ENCODE data around the gene ENPP1.

Gene ENPP1

GRCh38 chr6:131787766-131788712, 19.8 kb upstream of the ENPP1 start:
- ChIA-PET CTCF (interaction anchor here (0.9 to 1.3 kb wide), 5 partner anchors 10 to 127 kb away, joined by 3 to 5 read pairs (median 4); no protein-coding TSS in a partner anchor), POLR2A (interaction anchor here (1.0 kb wide), 1 partner anchor 25 kb away, joined by 3 read pairs; no protein-coding TSS in a partner anchor)

GRCh38 chr6:131789219-131789618, 18.6 kb upstream of the ENPP1 start:
- no peak for DNase-seq (ENCODE audit: low read depth, low spot score)
- TF ChIP-seq, protein P1, sequence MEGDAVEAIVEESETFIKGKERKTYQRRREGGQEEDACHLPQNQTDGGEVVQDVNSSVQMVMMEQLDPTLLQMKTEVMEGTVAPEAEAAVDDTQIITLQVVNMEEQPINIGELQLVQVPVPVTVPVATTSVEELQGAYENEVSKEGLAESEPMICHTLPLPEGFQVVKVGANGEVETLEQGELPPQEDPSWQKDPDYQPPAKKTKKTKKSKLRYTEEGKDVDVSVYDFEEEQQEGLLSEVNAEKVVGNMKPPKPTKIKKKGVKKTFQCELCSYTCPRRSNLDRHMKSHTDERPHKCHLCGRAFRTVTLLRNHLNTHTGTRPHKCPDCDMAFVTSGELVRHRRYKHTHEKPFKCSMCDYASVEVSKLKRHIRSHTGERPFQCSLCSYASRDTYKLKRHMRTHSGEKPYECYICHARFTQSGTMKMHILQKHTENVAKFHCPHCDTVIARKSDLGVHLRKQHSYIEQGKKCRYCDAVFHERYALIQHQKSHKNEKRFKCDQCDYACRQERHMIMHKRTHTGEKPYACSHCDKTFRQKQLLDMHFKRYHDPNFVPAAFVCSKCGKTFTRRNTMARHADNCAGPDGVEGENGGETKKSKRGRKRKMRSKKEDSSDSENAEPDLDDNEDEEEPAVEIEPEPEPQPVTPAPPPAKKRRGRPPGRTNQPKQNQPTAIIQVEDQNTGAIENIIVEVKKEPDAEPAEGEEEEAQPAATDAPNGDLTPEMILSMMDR (IDR thresholded peaks at IDR 0.05; ENCODE audit: insufficient read depth, low read length, missing control alignments) = no peak
- CTCF ChIA-PET = interaction anchor here (0.6 to 0.9 kb wide), 2 partner anchors 94 to 126 kb away, joined by 3 to 5 read pairs; no protein-coding TSS in a partner anchor
- POLR2A ChIA-PET = no interaction called here
- H3K4me3 ChIP-seq (ENCODE audit: low read depth, low read length) = no peak overlapping the region

More at GRCh38 chr6:131787766-131788712, 19.8 kb upstream of the ENPP1 start:
- TF ChIP-seq, protein P1 (IDR thresholded peaks at IDR 0.05; ENCODE audit: insufficient read depth, low read length, missing control alignments) = peak; percentile 16
- no peak for DNase-seq (ENCODE audit: low read depth, low spot score)
- no peak overlapping the region for H3K4me3 ChIP-seq (ENCODE audit: low read depth, low read length)

GRCh38 chr6:131791476-131791875, 16.3 kb upstream of the ENPP1 start:
- no peak overlapping the region for H3K4me3 ChIP-seq (ENCODE audit: low read depth, low read length)
- POLR2A ChIA-PET = no interaction called here
- TF ChIP-seq, protein P1 (IDR thresholded peaks at IDR 0.05; ENCODE audit: insufficient read depth, low read length, missing control alignments) = no peak
- CTCF ChIA-PET = no interaction called here
- no peak for DNase-seq (ENCODE audit: low read depth, low spot score)

- ChIA-PET POLR2A (no interaction called here), CTCF (interaction anchor here (1.0 to 1.6 kb wide), 3 partner anchors 9 to 118 kb away, joined by 3 to 6 read pairs (median 4); no protein-coding TSS in a partner anchor)
- H3K4me3 ChIP-seq (ENCODE audit: low read depth, low read length) = no peak overlapping the region
- TF ChIP-seq, protein P1 (IDR thresholded peaks at IDR 0.05; ENCODE audit: insufficient read depth, low read length, missing control alignments) = no peak
- DNase-seq (ENCODE audit: low read depth, low spot score) = no peak
Measured at GRCh38 chr6:131792091-131792496, 15.7 kb upstream of the ENPP1 start.

DNA sequence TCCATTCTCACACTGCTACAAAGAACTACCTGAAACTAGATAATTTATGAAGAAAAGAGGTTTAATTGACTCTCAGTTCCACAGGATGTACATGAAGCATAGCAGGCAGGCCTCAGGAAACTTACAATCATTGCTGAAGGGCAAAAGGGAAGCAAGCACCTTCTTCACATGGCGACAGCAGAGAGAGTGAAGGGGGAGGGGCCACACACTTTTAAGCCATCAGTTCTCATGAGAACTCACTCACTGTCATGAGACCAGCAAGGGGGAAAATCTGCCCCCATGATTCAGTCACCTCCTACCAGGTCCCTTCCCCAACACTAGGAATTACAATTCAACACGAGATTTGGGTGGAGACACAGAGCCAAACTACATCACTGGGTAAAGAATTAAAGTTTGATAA, 12.5 kb upstream of the ENPP1 start:
- no peak overlapping the region for H3K4me3 ChIP-seq (ENCODE audit: low read depth, low read length)
- no peak for DNase-seq (ENCODE audit: low read depth, low spot score)
- POLR2A ChIA-PET = no interaction called here
- CTCF ChIA-PET = no interaction called here
- TF ChIP-seq, protein P1 (IDR thresholded peaks at IDR 0.05; ENCODE audit: insufficient read depth, low read length, missing control alignments) = no peak

- no peak for DNase-seq (ENCODE audit: low read depth, low spot score)
- TF ChIP-seq, protein P1 (IDR thresholded peaks at IDR 0.05; ENCODE audit: insufficient read depth, low read length, missing control alignments) = no peak
- ChIA-PET CTCF (interaction anchor here (0.6 kb wide), 1 partner anchor 477 kb away, joined by 4 read pairs; no protein-coding TSS in a partner anchor), POLR2A (no interaction called here)
- H3K4me3 ChIP-seq (ENCODE audit: low read depth, low read length) = no peak overlapping the region
Measured at GRCh38 chr6:131802347-131802746, 5.5 kb upstream of the ENPP1 start.
